Stimulated activated CD4-positive, alpha-beta T cell treated with anti-CD3 and anti-CD28 coated beads, Interleukin-2, amount 100 ng/mL, for 4 hours (primary cell): ENCODE data around the gene CALML5.

ENCODE experiments used
- DNase-seq: peaks from one replicate; pipeline ENCODE4 v3.0.0-alpha.2; 2020; ENCODE audit warnings: low read depth

Gene CALML5

DNA sequence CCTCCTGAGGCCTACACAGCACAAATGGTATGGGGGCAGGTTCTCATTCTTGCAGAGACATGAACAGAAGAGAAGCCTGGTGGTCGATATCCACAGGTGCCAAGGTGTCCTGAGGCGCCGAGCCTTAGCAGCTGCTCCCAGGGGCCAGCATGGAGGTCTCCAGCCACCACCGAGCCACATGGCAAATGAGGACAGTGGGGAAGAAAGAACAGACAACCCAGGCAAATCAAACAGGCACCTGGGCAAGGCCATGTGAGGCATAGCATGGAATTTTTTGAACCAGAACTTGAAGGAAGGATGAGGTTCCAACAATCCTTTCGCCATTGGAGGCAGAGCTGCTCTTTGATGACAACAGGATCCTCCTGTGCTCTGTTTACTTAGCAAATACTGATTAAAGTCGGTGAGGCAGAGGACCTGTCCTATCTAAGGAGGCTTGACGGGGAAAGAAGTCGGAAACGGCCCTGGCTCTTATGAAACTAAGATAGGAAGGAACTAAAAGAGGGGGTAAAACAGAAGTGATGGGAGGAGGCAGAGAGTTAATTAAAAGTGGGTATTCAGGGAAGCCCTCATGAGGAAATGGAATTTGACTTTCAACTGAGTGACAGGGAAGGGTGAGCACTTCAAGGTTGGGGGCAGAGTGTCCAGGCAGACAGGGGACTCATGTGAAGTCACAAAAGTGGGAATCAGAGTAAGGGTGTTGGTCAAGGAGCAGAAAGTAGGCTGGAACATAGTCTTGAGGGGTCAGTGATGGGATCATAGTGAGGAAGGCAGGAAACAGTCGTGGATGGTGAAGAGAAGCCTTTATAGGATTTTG is 16.8 kb upstream of the CALML5 start:
- DNase-seq = no peak

DNA sequence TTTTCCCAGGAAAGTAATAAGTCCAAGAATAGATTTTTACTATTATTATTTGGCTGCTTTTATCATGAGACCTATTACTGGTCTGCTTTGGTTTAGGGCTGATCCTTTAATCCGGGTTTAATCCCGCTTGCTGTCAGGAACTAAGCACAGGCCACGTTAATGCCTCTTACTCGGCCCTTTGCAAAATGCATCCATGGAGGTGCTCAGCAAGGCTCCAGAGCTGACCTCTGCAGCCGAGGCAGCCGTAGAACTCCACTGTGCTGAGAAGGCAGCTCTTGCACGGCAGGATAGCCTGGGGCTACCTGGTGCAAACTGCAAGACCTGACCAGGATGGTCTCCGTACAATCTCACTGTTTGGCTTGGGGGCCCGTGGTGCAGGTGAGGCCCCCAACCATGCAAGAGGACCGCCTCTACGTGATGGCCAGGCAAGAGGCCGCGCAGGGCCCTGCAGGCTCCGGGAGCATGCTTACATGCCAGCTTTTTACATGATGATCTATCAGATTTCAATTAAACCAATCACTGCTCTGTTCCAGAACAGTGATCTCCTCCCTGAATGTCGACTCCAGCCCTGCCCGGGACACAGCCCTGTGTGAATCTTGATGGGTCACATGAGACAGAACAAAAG is 15.0 kb upstream of the CALML5 start:
- DNase-seq = no peak

DNA sequence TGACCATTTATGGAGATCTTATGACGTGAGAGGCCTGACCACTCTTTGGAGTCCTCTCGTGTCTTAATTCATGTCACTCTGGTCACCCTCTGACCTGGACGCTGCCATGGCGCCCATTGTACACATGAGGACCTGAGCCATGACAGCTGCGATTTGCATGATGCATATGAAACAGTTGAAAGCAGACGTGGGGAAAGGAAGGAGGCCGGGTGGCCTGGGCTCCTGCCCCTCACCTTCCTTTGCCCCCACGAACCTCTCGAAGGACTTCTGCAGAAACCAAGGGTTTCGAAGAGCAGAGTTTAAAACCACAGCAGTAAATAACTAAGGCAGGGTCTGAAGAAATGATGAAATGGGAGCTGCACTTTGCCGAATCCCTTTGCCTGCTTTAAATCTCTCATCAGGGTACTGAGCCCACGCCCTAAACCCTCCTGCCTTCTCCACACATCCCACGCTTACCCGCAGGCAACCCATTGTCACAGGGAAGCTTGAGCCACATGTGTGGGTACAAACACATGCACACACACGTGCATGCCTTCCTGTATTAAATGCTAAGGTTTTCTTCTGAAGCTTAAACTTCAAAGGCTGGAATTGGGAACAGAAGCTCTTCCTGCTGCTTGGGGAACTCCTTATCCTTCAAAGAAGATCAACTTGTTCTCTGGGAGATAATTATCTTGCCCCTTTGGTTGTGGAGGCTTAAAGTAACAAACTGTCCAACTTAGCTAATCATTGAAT is 13.7 kb upstream of the CALML5 start:
- peak; percentile 25 for DNase-seq

DNA sequence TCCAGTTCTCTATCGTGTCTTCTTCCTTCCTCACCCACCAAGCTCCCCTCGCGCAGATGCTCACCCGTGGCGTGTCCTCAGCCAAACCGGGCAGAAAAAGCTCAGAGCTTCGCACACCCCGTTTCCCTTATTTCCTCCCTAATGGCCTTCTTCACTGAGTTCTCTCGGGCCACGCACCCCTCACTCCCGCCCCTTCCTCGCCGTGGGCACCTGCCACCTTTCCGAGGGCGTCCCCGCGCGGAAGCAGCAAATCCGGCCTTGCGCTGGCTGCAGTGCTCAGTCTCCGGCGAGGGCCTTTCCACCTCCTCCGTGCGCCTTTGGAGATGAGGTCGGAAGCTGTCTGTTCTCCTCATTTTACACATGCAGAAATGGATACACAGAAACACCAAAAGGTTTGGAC is 13.0 kb upstream of the CALML5 start:
- no peak for DNase-seq

DNA sequence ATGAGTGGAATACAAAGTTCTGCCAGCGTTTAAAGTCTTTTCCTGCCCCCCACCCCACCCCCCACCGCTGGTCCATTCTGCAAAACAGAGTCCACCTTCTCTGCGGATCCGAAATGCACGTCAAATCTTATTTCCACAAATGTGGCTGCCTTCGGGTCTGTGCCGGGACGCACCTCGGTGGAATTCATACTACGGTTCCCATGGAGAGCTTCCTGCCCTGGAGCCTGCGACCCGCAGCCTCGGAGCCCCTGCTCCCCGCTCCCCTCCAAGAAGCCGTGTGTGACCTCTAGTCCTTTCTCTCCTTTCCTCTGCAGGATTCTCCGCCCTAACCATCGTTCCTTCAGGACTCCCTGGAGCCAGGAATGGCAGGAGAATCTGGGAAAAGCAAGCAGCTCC is 12.5 kb upstream of the CALML5 start:
- DNase-seq = no peak

DNA sequence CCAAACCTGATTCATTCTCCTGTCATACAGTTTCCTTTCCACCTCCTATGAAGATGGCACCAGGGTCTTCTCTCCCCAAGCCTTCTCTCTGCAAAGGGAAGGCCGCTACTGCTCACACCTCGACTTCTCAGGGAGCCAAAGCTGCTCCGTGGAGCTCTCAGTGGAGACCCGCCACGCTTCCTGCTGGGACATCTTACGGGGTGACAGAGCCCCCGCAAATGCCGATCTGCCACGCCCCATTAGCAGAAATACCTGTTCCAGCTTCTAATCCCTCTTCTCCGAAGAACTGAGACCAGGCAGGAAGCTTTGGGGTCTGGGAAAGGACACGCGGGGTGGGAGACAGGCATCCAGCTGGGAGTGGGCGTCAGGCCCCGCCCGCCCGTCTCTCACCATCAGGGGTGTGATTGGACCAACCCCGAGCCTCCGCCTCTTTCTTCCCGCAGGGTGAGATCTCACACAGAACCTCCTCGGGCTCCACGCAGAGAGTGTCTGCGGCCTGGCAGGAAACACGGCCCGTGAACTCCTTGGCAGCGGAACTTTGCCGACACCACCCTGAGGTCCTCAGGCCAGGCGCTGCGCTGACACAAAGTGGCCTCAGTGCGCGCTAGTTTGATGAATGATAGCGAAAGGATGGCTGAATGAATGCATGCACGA is 12.0 kb upstream of the CALML5 start:
- no peak for DNase-seq

DNA sequence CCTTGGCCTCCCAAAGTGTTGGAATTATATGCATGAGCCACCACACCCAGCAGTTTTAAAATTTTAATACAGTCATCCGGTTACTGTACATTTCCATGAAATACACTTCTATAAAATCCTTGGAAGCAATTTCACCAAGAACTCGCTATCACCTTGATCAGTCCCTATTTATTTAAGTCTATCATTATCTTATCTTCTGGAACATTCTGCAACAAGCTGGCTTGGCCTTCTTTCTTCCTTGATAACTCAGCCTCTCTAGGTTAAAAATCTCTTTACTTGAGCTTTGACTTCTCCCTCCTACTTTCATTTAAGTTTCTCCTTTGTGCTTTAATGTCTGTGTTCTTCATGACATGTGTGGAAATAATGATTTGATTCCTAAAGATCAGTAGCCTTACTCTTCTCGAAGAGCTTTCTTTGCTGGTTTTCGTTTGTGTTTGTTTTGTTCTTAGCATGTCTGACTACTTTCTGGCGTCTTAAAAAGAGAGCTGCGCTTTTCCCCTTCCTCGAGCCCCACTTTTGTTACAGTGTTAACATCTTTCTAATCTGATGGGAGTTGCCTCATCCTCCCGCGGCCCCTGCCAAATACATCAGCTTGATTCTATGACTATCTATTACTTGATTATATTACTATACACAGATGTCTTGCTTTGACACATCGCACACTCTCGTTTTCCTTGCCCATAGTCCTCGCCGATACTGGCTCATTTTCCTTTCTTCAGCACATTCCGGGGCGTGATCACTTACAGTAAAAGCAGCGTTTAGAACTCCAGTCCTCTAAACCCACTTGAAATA is 11.1 kb upstream of the CALML5 start:
- no peak for DNase-seq

DNA sequence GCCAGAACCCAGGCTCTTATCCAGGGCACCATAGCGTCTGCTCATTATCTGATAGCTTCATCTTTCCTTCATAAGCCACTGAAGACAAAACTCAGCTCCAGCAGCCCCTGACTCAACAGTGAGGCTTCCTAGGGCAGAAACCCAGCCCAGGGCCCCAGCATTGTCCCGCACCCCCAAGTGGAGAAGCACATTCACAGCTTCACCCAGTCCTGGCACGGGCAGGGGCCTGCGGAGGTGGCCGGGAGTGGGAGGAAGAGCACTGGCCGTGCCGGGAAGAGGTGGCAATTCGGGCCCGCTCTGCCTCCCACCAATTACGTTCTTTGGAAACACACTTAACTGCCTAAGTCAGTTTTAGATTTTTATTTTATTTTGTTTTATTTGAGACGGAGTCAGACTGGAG is 10.3 kb upstream of the CALML5 start:
- DNase-seq = no peak

DNA sequence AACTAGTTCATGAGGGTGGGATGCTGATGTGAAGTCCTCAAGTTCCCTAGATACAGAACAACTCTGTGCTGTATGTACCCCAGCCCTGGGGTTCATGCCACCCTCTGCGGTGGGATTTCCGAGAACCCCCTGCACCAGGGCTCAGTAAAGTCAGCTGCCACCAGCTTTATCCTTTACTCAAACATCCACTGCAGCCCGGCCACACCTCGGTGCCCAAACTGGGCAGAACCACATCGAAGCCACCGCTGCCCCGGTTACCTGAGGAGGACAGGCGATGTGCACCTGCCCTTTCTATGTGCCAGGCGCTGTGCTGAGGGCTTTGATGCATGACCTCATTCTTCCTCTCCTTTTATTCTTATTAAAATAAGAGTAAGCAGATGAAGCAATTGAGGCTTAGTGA is 9.9 kb upstream of the CALML5 start:
- DNase-seq = no peak

DNA sequence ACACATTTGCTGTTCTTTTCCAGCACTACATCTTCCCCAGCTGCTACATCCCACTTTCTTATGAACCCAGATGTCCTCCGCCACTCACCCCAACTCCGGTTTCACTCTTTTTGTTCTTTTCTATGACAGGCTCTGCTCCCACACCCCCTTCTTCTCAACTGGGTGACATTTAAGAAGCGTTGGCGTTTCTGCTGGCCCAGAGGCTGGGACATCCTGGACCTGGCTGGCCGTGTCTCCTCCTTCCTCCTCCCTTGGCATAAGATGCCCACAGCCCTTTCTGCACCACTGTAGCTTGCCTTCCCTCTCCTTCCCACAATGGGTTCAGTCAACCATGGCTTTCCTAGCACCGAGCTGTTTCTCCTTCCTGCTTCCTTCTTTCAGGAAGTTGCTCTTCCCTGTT is 9.4 kb upstream of the CALML5 start:
- no peak for DNase-seq

DNA sequence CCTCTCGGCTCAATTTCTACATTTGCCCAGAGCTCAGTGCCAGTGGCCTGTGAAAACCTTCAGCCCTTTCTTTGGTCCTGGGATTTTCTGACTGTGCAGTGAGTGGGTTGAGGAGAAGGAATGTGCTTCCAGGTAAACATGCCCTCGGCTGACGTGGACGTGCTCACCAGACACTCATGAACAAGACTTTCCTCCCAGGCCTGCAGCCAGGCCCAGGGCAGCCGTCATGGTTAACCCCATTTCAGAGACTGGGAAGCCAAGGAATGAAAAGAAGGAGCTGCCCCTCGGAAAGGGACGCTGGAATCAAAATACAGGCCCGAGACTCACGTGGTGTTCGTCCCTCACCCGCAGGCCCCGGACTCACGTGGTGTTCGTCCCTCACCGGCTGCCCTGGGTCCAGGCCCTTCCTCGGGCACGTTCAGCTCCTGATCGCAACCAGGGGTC is 8.8 kb upstream of the CALML5 start:
- DNase-seq = no peak

DNA sequence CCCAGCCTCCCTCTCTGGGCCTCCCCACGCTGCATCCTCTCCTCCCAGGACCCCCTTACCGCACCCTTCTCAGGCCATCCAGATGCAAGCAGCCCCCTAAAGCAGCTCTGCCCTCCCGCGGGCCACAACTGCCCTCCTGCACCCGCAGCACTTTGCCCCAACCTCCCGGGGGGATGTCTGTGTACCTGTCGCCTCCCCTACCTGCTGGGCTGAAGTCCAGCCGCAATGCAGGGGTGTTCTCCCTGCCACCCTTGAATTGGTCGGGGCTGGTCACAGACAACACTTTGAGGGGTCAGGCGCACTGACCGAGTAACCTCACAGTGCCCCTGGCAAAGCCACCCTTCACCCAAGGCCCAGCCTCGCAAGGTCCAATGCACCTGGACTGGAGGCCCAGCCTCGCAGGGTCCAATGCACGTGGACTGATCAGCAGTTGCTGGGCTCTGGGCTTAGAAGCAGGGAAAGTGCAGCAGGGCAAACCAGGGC is 8.3 kb upstream of the CALML5 start:
- no peak for DNase-seq

DNA sequence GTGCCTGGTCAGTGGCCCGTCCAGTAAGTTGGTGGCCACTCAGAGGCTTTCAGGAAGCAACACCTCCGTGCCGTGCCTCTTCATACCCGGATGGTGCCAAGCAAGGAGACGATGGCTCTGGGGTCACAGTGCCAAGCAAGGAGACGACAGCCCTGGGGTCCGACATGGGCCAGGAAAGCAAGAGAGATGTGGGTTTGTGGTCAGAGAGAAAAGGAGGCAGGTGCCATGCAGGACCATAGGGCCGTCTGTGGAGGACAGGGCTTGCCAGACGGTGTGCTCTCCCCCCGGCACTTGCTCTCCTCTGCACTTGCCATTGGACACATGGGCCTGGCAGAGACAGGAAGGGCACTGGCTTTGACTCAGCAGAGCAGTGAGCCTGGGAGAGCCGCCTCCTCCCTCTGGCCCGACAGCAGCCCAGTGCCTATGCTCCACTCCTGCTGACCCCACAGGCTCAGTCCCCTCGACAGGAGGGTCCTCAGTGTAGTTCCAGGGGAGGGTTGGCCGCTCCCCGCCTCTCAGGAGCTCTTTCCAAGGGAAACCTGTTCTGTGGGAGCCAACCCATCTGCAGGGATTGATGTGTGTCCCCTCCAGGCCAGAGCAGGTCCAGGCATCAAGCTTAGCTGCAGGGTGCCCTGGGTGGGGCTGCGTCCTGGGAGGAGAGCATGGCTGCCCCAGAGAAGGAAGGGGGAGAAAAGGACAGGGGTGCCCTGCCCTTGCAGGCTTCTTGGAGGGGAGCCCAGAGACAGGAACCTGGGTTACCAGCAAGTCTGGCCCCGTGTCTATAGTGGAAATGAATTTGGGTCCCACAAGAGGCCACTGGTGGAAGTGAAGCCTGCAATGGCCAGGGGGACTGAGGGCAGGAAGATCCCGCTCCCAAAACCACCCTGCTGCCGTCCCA is 7.6 kb upstream of the CALML5 start:
- DNase-seq = no peak

DNA sequence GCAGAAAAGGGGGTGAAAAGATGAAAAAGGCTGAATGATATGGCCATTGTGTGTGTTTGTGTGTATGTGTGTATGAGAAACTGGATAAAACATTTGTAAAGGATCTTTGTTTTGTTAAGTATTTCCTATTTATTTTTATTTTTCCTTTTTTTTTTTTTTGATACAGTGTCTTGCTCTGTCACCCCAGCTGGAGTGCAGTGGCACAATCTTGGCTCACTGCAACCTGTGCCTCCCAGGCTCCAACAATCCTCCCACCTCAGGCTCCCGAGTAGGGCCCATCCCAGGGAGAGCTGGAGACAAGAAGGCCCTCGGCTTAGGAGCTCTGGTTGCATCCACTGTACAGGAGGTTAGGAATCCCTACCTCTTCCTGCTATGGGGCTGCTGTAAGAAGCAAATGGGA is 6.9 kb upstream of the CALML5 start:
- DNase-seq = no peak

DNA sequence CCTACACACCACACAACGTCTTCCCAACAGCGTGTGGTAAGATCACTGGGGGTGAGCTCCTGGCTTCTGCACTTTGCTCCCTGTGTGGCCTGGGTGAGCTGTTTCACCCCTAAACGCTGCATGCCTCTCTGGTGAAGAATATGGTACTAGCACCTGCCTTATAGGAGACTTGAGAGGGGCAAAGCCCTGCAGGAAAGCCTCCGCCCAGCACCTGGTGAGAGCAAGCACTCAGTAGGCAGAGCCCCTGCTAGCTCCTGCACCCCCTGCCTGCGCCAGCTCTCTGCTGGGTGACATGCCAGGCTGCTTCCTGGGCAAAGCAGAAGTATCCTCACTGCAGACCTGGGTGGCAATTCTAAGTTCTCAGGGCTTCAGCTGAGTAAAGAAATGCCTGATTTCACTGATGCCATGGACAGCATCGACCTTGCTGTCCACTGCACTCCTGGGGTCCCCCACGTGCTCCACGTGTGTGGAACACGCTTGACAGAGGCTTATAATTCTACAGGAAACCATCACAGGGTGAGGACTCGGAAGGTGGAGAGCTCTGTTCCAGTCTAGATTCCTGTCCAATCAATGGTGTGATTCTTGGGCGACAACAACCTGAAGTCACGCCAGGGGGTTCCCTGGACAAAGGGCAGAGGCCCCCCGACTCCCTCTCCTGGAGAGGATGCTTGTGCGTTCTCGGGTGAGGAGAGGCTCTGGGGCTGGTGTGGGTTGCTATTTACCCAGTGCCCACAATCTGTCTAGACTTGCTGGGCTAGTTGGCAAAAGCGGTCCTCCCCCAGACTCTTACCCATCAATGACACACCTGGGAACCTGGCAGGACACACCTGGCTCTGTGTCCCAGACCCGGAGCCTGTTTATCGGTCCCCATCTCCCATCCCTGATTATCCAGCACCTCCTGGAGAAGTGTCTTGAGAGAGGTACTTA is 5.0 kb upstream of the CALML5 start:
- DNase-seq = no peak

DNA sequence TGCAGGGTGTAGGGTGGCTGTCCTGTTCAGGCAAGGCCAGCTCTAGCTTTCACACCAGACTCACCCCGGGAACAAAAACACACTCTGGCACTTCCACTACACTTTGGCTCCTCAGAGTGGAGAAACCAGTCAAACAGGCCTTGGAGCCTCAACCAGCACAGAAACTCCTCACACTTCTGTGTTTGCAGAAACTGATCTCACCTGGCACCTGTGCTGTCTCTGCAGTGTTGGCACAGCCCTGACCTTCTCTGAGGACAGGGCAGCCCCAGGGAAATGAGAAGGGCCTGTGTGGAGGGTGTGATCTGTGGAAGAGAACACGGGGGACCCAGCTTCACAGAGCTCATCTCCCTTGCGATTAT is 4.1 kb upstream of the CALML5 start:
- DNase-seq = no peak

DNA sequence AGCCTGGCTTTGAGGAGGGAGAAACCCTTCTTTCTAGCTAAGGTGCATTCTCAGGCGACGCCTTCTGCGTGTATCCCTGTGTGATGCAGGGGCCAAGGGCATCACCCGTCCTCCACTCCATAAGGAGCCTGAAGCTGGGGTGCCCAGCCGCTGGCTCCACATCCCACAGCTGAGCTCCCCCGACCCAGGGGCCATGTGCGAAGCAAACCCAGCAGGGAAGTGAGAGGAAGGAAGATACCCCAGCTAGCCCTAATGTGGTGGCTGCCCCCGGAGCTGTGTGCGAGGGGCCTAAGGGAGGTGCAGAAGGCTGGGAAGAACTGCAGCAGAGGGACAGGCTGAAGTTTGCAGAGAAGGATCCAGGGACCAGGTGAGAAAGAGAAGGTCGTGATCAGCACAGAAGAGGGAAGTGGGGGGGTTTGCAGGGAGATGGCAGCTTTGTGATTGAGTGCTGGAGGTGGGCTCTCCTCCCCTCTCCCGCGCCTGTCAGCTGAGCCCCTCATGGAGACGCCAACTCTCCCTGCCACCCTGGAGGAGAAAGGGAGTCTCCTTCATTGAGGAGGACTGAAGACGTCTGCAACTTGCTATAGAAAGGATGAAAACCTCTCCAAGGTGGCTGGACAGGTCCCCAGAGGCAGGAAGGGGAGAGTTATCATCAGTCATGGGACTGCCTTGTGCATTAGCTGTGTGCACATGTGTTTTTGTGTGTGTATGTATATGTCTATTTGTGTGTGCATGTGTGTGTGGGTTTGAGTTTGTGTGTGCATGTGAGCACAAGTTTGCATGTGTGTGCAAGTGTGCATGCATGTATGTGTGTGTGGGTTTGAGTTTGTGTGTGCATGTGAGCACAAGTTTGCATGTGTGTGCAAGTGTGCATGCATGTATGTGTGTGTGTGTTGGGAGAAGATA is 3.5 kb upstream of the CALML5 start:
- no peak for DNase-seq

DNA sequence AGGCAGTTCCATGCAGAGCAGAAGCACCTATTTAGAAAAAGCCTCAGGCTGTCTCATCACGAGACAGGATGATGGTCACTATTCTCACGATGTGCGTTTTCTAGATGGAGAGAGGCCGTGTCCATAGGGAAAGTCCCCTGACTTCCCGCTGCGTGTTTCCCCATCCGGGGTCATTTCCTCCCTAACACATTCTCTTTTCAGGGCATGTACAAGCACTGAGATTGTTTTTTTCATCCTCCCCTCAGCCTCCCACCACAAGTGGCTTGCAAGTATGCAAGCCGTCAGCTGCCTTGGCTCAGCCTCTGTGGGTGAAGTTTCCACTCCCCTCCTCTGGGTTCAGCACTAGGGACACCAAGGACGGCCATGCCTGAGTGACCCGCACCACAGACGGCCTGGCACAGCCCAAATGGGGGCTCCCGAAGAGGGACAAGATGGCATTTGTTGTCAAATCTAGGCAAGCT is 2.7 kb upstream of the CALML5 start:
- DNase-seq = no peak
